ENCODE results near the gene SLC66A2.

SLC66A2 gene

DNA sequence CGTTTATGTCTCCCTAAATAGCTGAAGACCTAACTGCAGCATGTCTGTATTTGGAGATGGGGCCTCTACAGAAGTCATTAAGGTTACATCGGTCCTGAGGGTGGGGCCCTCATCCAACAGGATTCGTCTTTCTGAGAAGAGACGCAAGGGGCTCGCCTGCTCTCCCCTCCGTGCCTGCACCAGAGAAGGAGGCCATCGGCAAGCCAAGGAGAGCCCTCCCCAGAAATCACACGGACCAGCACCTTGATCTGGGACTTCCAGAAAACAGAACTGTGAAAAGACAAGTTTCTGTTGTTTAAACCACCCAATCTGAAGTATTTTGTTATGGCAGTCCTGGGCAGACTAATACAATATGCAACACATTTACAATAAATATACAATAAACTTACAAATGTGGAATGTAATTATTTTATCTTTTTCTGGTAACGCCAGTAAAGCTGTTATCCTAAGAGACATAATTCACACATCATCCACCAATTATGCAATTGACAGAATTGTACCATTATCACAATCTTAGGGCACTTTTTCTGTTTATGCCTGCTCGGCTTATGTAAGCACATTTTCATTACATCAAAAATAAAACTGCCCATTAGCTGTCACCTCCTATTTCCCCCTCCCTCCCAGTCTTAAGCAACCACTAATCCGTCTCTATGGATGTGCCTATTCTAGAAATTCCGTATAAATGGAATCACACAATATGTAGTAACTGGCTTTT lies 19.1 kb upstream of the SLC66A2 start:
- Histone ChIP-seq H4K20me1 (ENCODE audit: low read depth, low read length) (peaks cover 12% of the 10 kb centered on the region; the same call in 1 of the 2 replicates), H3K4me2 (ENCODE audit: low read depth, low read length, poor library complexity, severe bottlenecking) (no peak overlapping the region), H3K9me3 (ENCODE audit: insufficient read depth, low read length) (no peaks in the 10 kb centered on the region), H3K27me3 (ENCODE audit: low read length) (no peaks in the 10 kb centered on the region), H3F3A (ENCODE audit: insufficient read depth) (no peaks in the 10 kb centered on the region; the same call in 1 of the 2 replicates), H3K9ac (ENCODE audit: low read length) (no peak overlapping the region), H3K79me2 (ENCODE audit: insufficient read depth, low read length) (peaks cover 19% of the 10 kb centered on the region), H2AFZ (ENCODE audit: low read depth, low read length, severe bottlenecking) (no peak overlapping the region), H3K4me3 (ENCODE audit: insufficient read depth, low read length, poor library complexity, severe bottlenecking) (no peak overlapping the region), H3K27ac (ENCODE audit: low read depth, low read length) (no peak overlapping the region), H3K9me2 (replicated peaks; ENCODE audit: insufficient read depth, low read length) (no peaks in the 10 kb centered on the region), H3K36me3 (ENCODE audit: low read length) (peaks cover 7% of the 10 kb centered on the region; the same call in 1 of the 2 replicates)
- TF ChIP-seq EZH2phosphoT487 (conservative IDR thresholded peaks at IDR 0.05; ENCODE audit: low read length) = no peak
- TF ChIP-seq, protein P1, sequence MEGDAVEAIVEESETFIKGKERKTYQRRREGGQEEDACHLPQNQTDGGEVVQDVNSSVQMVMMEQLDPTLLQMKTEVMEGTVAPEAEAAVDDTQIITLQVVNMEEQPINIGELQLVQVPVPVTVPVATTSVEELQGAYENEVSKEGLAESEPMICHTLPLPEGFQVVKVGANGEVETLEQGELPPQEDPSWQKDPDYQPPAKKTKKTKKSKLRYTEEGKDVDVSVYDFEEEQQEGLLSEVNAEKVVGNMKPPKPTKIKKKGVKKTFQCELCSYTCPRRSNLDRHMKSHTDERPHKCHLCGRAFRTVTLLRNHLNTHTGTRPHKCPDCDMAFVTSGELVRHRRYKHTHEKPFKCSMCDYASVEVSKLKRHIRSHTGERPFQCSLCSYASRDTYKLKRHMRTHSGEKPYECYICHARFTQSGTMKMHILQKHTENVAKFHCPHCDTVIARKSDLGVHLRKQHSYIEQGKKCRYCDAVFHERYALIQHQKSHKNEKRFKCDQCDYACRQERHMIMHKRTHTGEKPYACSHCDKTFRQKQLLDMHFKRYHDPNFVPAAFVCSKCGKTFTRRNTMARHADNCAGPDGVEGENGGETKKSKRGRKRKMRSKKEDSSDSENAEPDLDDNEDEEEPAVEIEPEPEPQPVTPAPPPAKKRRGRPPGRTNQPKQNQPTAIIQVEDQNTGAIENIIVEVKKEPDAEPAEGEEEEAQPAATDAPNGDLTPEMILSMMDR (IDR thresholded peaks at IDR 0.05; ENCODE audit: insufficient read depth, low read length, poor library complexity, severe bottlenecking) = no peak

DNA sequence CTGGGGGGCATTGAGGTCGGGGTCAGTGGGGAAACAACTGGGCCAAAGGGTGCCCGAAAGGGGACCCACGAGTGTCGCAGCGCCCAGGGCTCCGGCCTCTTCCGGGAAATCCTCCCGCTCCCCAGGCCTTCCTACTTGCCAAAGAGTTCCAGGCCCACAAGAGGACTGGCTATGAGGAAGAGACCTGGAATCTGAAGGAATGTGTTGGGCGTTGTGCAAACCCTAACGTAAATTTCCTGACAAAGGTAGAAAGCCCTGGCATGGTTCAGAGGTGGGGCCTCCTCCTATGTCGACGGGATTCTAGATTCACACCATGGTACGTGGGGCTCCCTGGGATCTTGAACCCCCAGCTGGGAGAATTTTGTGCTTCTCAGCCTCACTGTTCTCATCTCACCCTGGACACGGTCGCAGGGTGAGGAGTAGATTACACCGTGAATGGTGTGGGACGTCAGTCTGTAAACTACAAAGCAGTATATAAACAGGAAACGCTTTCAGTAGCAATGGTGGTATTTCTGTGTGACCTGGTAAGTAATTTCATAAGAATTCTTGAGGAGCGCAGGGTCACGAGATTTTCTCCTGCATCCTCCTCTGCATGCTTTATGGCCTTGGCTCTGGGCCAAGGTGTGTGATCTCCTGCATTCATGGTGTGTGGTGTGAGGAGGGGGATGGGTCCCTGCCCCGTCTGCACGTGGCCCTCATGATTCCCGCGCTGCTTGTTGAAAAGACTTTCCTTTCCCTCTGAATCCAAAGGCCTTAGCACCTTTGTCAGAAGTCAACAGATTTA lies 13.9 kb upstream of the SLC66A2 start:
- Histone ChIP-seq H3K27ac (ENCODE audit: low read depth, low read length) (no peak overlapping the region), H2AFZ (ENCODE audit: low read depth, low read length, severe bottlenecking) (no peak overlapping the region), H3F3A (ENCODE audit: insufficient read depth) (no peaks in the 10 kb centered on the region; the same call in 1 of the 2 replicates), H3K9ac (ENCODE audit: low read length) (no peak overlapping the region), H3K4me3 (ENCODE audit: insufficient read depth, low read length, poor library complexity, severe bottlenecking) (no peak overlapping the region), H3K79me2 (ENCODE audit: insufficient read depth, low read length) (no peaks in the 10 kb centered on the region), H3K4me2 (ENCODE audit: low read depth, low read length, poor library complexity, severe bottlenecking) (no peak overlapping the region), H3K27me3 (ENCODE audit: low read length) (no peaks in the 10 kb centered on the region), H4K20me1 (ENCODE audit: low read depth, low read length) (no peaks in the 10 kb centered on the region), H3K9me3 (ENCODE audit: insufficient read depth, low read length) (no peaks in the 10 kb centered on the region), H3K36me3 (ENCODE audit: low read length) (no peaks in the 10 kb centered on the region), H3K9me2 (replicated peaks; ENCODE audit: insufficient read depth, low read length) (no peaks in the 10 kb centered on the region)
- no peak for TF ChIP-seq EZH2phosphoT487 (conservative IDR thresholded peaks at IDR 0.05; ENCODE audit: low read length)
- TF ChIP-seq, protein P1 (IDR thresholded peaks at IDR 0.05; ENCODE audit: insufficient read depth, low read length, poor library complexity, severe bottlenecking) = no peak

DNA sequence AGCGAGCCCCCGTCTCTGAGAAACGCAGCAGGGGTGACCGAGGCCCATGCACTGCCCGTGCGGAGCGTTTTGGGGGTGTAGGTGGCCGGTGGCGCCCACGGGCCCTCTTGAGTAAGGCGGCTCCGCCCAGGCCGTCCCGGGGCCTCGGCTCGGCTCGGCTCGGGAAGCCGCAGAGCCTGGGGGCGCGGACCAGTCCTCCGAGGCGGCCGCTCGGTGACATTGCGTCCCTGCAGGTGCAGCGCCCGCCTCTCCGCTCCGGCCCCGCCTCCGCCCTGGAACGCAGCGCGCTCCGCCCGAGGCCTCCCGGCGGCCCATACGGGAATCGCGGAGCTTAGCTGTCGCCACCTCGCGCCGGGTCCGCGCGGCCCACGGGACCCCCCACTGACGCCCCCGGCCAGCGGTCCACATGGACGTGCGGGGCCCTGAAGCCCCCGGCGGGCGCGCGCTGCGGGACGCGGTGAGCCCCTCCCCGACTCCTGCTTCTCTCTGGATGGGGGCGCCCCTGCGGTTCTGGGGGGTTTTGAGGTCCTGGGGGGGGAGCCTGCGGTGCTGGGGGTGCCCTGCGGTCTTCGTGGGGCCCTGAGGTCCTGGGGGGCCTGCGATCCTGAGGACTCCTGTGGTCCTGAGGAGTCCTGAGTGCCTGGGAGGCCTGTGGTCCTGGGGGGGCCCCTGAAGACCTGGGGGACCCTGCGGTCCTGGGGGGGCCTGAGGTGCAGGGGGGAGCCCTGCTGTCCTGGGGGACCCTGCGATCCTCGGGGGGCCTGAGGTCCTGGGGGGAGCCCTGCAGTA lies 13.1 kb upstream of the SLC66A2 start, which contains the start of gene HSBP1L1:
Gene HSBP1L1, plus strand, starts transcription at position 314 of the 789 bp plus-strand sequence. Its CDS starts 93 bp downstream, at position 407.
- Histone ChIP-seq H3F3A (ENCODE audit: insufficient read depth) (no peaks in the 10 kb centered on the region; the same call in 1 of the 2 replicates), H3K27me3 (ENCODE audit: low read length) (no peaks in the 10 kb centered on the region), H3K9me3 (ENCODE audit: insufficient read depth, low read length) (no peaks in the 10 kb centered on the region), H3K9me2 (replicated peaks; ENCODE audit: insufficient read depth, low read length) (no peaks in the 10 kb centered on the region), H3K79me2 (ENCODE audit: insufficient read depth, low read length) (no peaks in the 10 kb centered on the region), H3K4me2 (ENCODE audit: low read depth, low read length, poor library complexity, severe bottlenecking) (no peak within 1 kb of the TSS), H3K4me3 (ENCODE audit: insufficient read depth, low read length, poor library complexity, severe bottlenecking) (no peak within 1 kb of the TSS), H3K27ac (ENCODE audit: low read depth, low read length) (no peak within 1 kb of the TSS), H2AFZ (ENCODE audit: low read depth, low read length, severe bottlenecking) (no peak within 1 kb of the TSS), H3K9ac (ENCODE audit: low read length) (no peak within 1 kb of the TSS), H4K20me1 (ENCODE audit: low read depth, low read length) (no peaks in the 10 kb centered on the region), H3K36me3 (ENCODE audit: low read length) (no peaks in the 10 kb centered on the region)
- TF ChIP-seq, protein P1 (IDR thresholded peaks at IDR 0.05; ENCODE audit: insufficient read depth, low read length, poor library complexity, severe bottlenecking) = no peak
- TF ChIP-seq EZH2phosphoT487 (conservative IDR thresholded peaks at IDR 0.05; ENCODE audit: low read length) = no peak

Measured in SU-DHL-6 (cell line).